ENCODE results near the gene KIF6.
A peak's percentile ranks its signal among the peaks of the same experiment; 100 is the strongest.

KIF6 gene

DNA sequence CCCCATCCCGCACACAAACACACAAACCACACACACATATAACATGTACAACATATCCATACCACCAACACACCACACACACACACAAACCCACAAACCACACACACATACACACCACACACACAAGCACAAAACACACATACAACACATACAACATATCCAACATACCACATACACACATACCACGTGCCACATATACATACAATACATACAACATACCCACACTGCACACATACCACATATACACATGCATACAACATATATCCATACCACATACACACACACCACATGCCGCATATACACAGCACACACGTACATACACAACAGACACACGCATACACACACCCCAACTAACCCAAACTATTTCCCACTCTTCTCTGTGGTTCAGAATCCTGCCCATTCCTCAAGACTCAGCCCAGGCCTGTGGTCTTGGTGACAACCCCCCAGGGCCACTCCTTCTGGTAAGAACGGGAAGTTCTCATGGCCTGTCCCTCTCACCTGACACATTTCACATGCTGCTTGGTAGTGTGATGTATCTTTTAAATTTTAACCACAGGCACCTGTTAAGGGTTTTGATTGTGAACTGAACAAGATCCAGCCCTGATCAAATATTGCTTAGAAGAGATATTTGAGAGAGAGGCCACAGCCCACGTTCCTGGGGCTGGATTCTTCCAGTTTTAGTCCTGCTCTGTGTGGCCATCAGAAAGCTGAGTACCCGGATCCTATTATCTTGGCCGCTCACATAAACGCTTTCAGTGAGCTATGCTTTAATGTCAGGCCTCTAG lies 346.8 kb downstream of the KIF6 start:
- no peak for DNase-seq (ENCODE audit: low read depth)

DNA sequence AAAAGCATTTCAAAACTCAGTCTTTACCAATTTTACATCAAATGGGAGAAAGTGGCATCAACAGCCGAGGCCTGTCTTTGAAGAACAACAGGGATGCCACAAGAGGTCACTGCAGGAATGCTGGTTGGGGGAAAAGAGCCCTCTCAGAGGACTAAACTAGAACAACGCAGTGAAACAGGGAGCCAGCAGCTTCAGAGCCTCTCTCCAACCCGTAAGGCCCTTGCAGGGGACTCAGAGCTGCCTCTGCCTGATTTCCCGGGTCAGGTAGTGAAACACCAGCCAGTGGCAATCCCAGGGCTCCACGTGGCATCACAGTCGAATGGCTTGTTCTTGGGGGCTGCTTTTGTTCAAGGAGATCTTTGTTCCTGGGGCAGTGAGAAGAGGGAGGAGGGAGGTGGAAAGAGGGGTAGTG lies 347.7 kb downstream of the KIF6 start:
- DNase-seq (ENCODE audit: low read depth), result peak; percentile 11

DNA sequence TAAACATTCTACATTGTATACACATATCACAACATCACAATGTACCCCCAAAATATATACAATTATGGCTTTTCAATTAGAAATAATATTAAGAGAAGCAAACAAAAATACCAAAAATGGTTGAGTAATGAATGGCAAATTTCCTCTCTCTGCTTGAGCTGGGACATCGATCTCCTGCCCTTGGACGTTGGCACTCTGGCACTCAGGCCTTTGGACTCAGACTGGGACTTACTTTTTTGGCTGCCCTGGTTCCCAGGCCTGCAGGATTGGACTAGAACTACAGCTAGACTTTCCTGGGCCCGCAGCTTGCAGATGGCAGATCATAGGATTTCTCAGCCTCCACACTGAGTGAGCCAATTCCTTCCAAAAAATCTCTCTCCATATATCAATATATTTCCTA lies 349.8 kb downstream of the KIF6 start:
- no peak for DNase-seq (ENCODE audit: low read depth)

DNA sequence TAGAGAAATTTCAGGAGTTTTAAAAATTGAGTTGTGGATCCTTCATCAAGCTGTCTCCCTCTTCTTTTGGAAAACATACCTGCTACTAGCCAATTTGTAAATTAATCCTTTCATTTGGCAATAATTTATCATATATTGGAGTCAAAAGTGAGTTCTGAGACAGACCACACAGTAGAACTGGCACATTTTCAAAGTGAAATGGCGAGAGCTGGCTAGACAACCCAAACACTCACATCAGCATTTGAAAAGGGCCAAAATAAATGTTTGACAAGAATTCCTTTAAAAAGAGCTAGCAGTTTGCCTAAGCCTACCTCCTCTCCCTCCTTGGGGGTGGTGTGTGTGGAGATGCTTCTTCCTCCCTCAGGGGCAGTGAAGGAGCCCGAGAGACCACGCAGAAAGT lies 354.8 kb downstream of the KIF6 start:
- DNase-seq (ENCODE audit: low read depth), result no peak

DNA sequence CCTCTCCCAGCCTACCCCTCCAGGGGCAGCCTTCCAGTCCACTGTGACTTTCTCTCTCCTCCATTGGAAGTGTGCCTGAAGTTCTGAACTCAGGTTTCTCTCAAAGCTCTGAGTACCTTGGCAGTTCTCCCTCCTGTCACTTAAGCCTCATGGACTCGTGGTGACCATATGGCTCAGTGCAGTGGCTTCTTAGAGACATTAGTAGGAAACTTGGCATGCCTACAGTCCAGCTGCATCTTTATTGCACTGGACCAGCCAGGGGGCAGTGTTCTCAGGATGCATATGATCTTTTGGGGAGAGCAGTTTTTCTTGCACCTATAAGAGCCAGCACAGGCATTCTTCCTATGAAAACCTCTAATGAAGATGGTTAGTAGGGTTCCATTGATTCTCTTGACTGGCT lies 355.2 kb downstream of the KIF6 start:
- DNase-seq (ENCODE audit: low read depth), result no peak

DNA sequence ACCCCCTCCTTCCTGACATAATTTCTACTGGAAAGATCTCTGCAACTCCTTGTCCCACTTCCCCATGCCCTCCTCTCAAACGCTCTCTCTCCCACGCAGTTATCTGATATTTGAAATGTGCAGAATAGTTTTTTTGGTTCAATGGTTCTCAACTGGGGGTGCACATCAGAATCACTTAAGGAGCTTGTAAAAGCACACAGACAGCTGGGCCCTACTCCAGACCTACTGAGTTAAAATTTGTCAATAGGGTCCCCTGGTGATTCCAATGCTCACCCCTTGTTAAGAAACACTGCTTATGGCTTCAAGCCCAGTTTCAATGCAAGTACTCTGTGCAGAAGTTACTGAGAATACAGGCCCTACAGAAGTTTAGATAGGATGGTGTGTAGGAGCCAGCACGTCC lies 357.5 kb downstream of the KIF6 start:
- DNase-seq (ENCODE audit: low read depth), result no peak

DNA sequence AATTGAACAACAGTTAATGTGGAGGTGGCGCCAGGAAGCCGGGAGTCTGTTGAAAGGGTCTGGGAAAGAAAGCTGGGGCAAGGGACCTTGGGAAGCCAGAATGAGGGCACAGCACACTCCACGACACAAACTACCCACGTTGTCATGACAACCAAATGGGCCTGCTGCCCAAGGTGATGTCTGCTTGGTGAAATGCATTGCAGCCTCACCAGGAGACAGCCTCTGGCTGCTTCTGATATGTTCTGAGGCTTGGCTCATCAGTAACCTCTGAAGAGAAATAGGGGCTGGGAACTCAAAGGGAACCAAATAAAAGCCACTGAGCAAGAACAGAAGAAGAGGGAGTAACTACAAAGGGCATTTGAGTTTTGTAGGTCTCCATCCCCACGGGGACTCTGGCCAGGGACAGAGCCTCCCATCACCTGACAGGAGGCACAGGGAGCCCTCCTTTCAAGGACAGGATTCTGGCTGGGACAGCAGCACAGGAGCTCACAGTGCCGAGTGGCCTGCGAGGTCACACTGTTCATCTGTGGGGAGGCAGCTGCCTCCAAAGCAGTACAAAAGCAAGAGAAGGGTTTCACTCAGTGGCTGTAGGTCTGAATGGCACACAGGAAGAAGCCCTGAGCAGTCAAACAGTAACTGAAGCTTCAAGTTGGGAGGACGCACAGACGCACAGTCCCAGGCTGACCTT lies 358.1 kb downstream of the KIF6 start:
- no peak for DNase-seq (ENCODE audit: low read depth)

DNA sequence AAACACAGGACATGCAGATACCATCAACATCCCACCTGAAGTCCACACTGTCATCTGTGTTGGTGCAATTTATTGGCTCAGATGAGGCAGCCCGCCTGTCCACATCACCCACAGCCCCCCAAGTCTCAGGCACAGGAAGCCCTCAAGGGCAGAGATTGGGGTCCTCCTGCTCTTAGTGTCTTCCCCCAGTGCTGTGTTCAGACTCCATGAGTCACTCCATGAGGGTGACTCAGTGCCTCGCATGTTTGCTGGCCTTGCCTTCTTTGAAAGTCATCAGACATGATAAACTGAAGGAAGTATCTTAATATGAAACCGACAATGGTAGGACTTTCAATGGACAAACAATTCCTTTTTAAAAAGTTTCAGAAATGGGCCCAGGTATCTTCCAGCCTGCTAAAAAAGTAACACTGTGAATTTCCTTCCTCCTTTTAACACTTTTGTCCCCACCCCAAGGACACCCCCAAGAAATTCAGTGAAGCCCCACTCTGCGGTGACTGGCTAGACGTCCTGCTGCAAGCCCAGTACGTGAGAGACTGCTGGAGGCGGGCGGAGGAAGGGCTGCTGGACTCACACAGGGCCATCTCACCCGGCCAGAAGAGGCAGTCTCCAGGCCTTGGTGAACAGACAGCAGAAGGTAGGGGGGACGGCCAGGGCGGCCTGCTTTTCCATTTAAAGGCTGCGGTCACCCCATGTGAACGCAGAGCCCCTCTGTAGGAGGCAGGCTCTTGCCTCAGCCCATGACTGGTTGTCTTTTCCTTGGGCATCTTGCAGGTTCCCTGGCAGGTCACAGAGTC lies 359.7 kb downstream of the KIF6 start:
- DNase-seq (ENCODE audit: low read depth), result no peak

DNA sequence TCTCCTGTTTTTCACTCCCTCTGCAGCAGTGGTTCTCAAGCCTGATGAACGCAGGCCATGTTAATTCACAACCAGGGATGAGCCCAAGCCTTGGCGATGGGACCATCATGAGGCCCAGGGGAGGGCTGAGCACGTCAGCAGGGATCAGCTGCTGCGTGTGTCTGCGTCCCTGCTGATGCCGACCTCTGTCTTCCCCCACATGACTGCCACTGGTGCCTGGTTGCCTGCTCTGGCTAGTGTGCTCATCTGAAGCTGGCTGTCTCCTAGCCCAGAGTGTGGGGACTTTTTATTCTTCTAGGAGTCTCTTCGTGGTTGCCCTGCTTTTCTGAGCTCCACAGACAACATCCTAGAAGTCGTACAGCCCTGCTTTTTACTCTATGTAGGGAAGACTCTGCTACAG lies 361.9 kb downstream of the KIF6 start:
- no peak for DNase-seq (ENCODE audit: low read depth)

DNA sequence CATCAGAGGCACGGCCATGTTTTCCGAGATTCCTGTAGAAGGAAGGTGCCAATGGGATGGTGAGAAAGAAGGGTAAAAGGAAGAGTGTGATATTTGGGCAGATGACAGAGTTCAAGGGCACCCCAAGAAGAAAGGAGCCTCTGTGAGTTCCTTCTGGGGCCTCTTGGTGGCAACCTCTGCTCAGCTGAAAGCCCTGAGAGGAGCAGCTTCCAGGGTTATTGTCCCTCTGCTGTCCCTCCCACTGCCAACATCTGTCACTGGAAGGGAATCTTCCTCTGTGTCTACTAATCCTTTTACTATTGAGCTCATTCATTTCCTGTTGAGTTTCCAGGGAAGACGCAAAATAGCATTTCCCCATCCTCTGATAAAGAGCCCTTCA lies 362.7 kb downstream of the KIF6 start:
- no peak for DNase-seq (ENCODE audit: low read depth)

DNA sequence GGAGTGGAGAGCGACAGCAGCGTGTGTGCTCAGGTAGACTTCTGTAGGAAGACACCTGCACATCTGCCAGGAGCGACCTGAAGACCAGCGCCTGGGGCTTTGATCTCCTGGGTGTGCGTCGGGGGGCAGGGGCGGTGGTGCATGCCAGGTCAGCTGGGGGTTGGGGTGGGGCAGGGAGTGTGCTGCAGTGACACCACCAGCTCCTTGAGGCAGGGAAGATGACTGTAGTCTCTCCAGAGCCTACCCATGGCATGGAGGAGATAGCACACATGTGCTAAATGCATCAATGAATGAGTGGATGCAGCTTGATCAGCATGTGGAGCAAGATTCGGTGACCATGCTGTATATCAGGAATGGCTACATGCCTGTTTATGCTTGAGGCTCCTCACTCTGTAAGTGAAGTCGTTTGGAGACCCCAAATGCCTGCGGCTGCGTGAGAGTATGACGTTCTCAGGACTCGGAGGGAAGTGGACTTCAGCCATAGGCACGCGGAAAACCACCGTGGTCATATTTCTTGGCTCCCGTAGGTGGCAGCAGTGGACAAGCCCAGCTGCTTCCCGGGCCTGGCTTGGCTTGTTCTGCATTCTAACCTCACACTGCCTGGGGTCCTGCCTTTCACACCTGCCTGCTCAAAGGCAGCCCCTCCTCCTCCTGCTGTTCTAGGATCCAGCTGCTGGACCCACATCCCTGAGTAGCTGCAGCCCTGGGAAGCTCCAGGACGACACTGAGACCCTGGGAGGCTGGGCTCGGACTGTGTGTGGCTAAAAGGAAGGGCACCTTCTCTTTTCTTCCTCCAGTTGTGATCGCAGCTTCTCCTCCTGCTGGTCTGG lies 363.3 kb downstream of the KIF6 start:
- peak; percentile 14 for DNase-seq (ENCODE audit: low read depth)

DNA sequence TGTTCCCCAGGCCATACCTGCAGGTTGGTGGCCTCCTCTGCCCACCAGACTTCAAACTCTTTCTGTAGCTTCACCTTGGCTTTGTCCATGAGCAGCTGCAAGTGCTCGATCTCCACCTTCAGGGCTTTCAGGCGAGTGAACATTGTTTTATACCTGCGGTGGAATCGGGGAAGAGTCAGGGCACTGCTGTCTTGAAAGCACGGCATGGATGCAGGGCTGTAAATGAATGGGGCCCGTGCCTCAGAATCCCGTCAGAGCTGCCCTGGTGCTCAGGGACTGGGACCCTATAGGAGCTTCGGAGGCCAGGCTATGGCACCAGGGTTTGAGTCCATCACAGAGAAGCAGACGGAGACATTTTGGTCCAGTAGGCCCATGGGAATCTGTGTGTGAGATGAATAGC lies 364.8 kb downstream of the KIF6 start:
- no peak for DNase-seq (ENCODE audit: low read depth)

DNA sequence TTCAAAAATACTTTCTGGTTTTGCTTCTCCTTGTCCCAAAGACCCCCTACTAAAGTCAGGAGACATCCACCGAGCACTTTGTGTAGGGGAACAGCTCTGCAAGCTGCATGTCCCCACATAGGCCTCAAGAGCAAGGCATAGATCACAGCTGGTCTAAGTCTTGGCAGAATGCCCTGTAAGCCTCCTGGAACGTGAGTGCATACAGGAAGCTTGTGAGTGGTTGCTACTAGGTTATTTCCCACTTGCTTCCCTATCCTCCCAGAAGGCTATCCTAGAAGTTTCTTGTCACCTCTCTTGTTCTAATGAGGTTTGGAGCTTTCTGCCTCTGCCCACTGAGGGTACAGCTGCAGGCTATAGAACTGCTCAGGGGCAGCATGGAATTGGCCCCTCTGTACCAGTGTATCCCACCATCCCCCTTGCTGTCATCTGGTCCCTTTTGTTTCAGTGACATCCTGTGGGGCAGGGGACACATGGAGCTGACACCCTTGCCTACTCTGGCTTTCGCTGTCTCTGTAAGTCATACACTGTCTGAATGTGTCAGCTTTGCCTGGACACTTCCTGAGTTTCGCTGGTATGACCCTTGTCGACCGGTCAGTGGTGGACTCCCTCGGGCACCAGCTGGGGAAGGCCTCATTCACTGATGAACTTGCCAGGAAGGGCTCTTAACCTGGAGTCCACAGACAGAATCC lies 367.1 kb downstream of the KIF6 start:
- DNase-seq (ENCODE audit: low read depth), result no peak

DNA sequence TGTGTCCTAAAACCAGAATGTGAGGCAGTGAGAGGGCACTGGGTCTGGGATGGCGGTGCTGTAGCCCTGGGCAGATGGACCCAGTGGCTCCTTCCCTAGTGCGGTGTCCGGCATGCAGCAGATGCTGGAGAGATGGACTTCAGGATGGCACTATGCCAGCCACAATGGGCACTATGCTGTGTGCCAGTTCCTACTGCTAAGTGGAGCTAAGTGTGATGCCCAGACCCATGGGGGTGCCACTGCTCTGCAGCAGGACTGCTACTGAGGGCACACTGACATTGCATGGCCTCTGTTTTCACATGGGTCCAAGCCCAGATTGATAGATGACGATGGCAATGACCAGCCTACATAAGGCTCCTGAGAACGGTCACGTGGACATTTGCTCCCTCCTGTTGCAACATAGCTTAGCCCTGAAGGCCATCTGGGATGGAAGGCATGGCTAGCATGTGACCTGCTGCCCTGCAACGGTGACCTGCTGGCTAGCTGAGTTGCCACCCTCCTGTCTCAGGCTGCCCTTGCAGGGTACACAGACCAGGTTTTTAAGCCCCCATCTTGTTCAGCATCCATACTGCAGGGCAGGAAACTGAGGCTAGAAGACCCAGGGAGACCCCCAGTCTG lies 371.4 kb downstream of the KIF6 start:
- DNase-seq (ENCODE audit: low read depth), result no peak

DNA sequence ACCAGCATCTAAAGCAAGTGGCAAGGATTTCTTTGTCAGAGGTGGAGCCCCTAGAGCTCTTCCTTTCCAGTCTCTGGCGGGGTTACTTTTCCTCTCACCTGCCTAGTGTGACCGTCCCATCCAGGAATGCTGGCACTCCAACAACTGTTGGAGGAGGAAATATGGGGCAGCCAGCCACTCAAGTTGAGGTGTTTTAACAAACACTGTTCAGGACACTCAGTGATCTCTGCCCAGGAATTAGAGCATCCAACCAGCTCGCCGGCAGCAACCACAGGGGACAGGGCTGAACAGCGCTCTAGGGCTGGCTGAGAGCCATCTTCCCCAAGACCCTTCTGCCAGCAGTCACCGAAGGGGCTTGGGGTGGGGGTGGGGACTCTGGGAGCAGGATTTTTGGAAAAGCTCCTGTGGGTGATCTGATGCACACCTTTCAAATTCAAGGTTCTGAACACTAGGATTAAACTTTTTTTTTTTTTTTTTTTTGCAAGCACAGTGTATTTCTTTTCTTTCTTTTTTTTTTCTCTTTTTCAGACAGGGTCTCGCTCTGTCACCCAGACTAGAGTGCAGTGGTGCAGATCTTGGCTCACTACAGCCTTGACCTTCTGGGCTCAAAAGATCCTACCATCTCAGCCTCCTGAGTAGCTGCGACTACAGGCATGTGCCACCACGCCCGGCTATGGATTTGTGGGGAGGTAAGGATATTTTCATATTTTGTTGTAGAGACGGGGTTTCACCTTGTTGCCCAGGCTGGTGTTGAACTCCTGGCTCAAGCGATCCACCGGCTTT lies 374.3 kb downstream of the KIF6 start:
- DNase-seq (ENCODE audit: low read depth), result no peak

DNA sequence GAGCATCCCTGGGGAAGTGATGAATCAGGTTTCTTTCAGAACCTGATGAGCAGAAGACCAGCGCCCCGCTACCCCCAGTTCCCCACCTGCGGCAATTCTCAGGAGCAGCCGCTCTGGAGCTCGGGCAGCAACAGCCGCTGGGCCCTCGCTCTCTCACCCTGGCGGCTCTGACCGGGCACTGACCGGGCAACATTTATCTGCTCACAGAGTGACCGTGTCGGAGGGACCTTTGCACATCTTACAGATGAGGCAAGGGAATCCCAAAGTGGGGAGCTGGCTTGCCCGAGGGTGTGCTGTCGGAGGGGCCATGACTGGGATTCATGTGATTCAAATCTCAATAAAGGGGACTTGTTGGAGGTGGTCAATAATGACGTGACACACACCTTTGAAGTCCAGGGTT lies 376.5 kb downstream of the KIF6 start:
- DNase-seq (ENCODE audit: low read depth), result no peak

DNA sequence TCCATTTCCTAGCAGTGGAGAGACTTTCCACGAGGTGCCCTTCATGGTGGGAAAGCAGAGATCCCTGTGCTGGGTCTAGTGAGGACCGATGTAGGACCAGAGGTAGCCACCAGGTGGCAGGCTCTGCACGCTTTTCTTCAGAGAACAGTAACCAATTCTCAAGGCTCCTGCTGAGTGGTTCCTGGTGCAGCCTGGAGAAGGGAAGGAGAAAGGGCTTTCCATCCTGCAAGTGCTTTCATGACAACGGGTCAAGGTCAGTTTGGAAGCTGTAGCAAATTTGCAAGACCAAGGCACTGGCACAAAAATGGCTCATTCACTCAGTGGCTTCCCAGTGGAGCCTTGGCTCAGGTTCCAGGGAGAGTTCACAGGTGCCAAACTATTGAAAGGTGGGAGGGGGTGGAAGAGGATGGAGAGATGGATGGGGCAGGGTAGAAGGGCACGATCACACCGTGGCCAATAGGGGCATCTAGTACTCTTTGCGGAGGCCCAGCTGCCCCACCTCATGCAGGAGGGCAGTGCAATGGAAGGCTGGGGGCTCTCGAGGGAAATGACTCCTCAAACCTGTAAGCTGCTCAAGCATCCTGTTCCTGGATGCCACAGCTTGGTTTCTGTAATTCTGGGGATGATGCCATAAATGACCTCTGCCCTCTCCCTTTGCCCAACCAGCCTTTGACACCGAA lies 377.2 kb downstream of the KIF6 start:
- DNase-seq (ENCODE audit: low read depth), result no peak

DNA sequence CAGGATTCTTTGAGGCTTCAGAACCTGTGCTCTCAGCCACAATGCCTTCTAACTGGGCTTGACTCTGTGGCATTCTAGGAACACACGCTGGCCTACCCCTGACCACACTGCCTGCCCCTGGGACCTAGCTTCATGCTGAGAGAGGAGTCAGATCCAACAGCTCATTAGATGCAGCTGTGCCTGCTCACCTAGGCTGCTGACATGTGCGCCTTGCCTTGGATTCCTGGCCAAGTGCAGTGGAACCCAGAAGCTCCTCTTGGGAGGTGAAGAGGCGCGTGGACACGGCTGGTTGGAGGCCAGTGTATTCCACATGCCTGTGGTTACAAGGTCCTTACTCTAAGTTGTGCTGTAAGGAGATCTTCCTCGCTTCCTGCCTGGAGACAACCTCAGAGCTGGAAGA lies 378.0 kb downstream of the KIF6 start:
- DNase-seq (ENCODE audit: low read depth), result no peak

DNA sequence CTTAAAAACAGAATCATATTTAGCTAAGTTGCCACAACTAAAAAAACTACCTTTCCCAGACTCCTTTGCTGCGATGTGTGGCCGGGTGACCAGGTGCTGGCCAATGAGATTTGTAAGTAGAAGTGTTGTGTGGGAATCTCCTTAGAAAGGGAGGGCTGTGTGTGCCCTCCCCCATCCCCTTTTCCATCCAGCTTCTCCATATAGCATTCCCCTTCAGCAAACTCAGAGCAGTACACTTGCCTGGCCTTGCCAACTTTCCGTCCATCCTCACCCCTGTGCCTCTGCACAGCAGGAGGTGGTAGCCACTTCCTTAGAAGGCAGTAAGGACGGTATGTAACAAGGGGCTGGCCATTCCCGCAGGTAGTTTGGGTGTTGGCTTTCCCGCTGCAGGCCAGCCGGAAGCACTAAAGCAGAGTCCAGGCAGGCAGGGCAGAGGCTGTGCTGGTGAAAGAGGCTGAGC lies 380.4 kb downstream of the KIF6 start:
- no peak for DNase-seq (ENCODE audit: low read depth)
